Ascending aorta (tissue), 2 donors: ENCODE results near the gene ARL2. TPM values are rescaled to one million over a fixed set of nuclear protein-coding genes. Genes with fewer than 3 reads are reported as not detected.
"Not testable (repeated sequence)": the region's sequence is repeated elsewhere in the genome, so short reads cannot be mapped to it uniquely, and the experiment has no call there.

Source experiments
- DNase-seq, 2 donors: peaks; one replicate each; pipeline ENCODE4 v3.0.0-alpha.2; 2019; ENCODE audit warnings: low spot score in 2 of 2
- H3K27ac ChIP-seq, 2 donors: fragments of 200-600 bp; sonication (generic); one replicate each; pipeline ENCODE4 v1.5.1; 2016 to 2017; ENCODE audit warnings: mild to moderate bottlenecking in 1 of 2
- H3K27me3 ChIP-seq: fragments of 200-600 bp; sonication (generic); one replicate; pipeline ENCODE4 v1.5.1; 2017
- H3K36me3 ChIP-seq, 2 donors: fragments of 200-600 bp; sonication (generic); one replicate each; pipeline ENCODE4 v1.5.1; 2016
- H3K4me1 ChIP-seq, 2 donors: fragments of 200-600 bp; sonication (generic); one replicate each; pipeline ENCODE4 v1.5.1; 2016 to 2017; ENCODE audit warnings: mild to moderate bottlenecking in 1 of 2
- H3K4me3 ChIP-seq, 2 donors: fragments of 200-600 bp; sonication (generic); one replicate each; pipeline ENCODE4 v1.5.1; 2016 to 2017; ENCODE audit warnings: mild to moderate bottlenecking in 1 of 2
- H3K9me3 ChIP-seq, 2 donors: fragments of 200-600 bp; sonication (generic); one replicate each; pipeline ENCODE4 v1.5.1; 2016
- CTCF ChIP-seq, 3 experiments: fragments of 200-600 bp in 2 of 3; fragments of 450-650 bp in 1 of 3; sonication (generic) in 2 of 3; IDR thresholded peaks; one replicate each; pipeline ENCODE4 v1.5.1; 2016 to 2019; ENCODE audit warnings: antibody characterized with exemption in 3 of 3, mild to moderate bottlenecking in 1 of 3, moderate library complexity in 1 of 3
- intact Hi-C: fragments of 100-400 bp; cut with DNase I; formaldehyde crosslinking; loops from one replicate; pipeline ENCODE4 v1.15.1; 2023
- total RNA-seq: library from RNA; depleted of rRNA; stranded (reverse); fragments of >200 nt; gene quantifications from one replicate; pipeline ENCODE4 v1.1.0, GENCODE V29; 2016

The ARL2 gene
- total RNA-seq, 1 donor from 2014 or later: 187 TPM

- H3K9me3 ChIP-seq: no peaks in the 10 kb centered on the region
- no peak for TF ChIP-seq CTCF (IDR thresholded peaks at IDR 0.05)
- H3K4me3 ChIP-seq: no peak overlapping the region
- H3K27ac ChIP-seq: no peak overlapping the region
- no peak for DNase-seq
- no peaks in the 10 kb centered on the region for H3K27me3 ChIP-seq
- H3K36me3 ChIP-seq: no peaks in the 10 kb centered on the region
- peaks cover 0 to 7% of the 10 kb centered on the region in 2 donors for H3K4me1 ChIP-seq
- intact Hi-C loops: no loop called here
Observed at GRCh38 chr11:64998690-64999431, 15.1 kb upstream of the ARL2 start.

- H3K27ac ChIP-seq: no peak overlapping the region
Observed at GRCh38 chr11:64999478-64999877, 14.5 kb upstream of the ARL2 start.

GRCh38 chr11:65002706-65003105, 11.3 kb upstream of the ARL2 start:
- Histone ChIP-seq H3K4me1 (no peaks in the 10 kb centered on the region), H3K36me3 (no peaks in the 10 kb centered on the region), H3K27me3 (no peaks in the 10 kb centered on the region), H3K4me3 (no peak overlapping the region), H3K27ac (no peak overlapping the region), H3K9me3 (no peaks in the 10 kb centered on the region)
- no peak for DNase-seq
- no peak for TF ChIP-seq CTCF (IDR thresholded peaks at IDR 0.05)
- intact Hi-C loops: no loop called here

More at GRCh38 chr11:64999478-64999877, 14.5 kb upstream of the ARL2 start:
- intact Hi-C loops: no loop called here
- Histone ChIP-seq H3K9me3 (no peaks in the 10 kb centered on the region), H3K4me3 (no peak overlapping the region), H3K27me3 (no peaks in the 10 kb centered on the region), H3K4me1 (peaks cover 0 to 7% of the 10 kb centered on the region in 2 donors), H3K36me3 (no peaks in the 10 kb centered on the region)
- DNase-seq: no peak
- TF ChIP-seq CTCF (IDR thresholded peaks at IDR 0.05): no peak

GRCh38 chr11:65003282-65003681, 10.7 kb upstream of the ARL2 start:
- no peak for TF ChIP-seq CTCF (IDR thresholded peaks at IDR 0.05)
- no peaks in the 10 kb centered on the region for H3K4me1 ChIP-seq
- H3K4me3 ChIP-seq: no peak overlapping the region
- H3K9me3 ChIP-seq: no peaks in the 10 kb centered on the region
- no peak overlapping the region for H3K27ac ChIP-seq
- H3K36me3 ChIP-seq: no peaks in the 10 kb centered on the region
- intact Hi-C loops: no loop called here
- DNase-seq: no peak
- H3K27me3 ChIP-seq: no peaks in the 10 kb centered on the region

- H3K27ac ChIP-seq, intact Hi-C loops, H3K9me3 ChIP-seq, H3K27me3 ChIP-seq, DNase-seq, H3K4me1 ChIP-seq, H3K36me3 ChIP-seq, H3K4me3 ChIP-seq: not testable (repeated sequence)
Observed at GRCh38 chr11:65003968-65004367, 10.0 kb upstream of the ARL2 start.

- intact Hi-C loops: no loop called here
- TF ChIP-seq CTCF (IDR thresholded peaks at IDR 0.05): no peak
- no peaks in the 10 kb centered on the region for H3K36me3 ChIP-seq
Observed at GRCh38 chr11:65008016-65008415, 5.9 kb upstream of the ARL2 start.

More at GRCh38 chr11:65008016-65008415, 5.9 kb upstream of the ARL2 start:
- Histone ChIP-seq H3K9me3 (no peaks in the 10 kb centered on the region), H3K27me3 (no peaks in the 10 kb centered on the region), H3K27ac (no peak overlapping the region), H3K4me3 (no peak overlapping the region), H3K4me1 (peaks cover 0 to 1% of the 10 kb centered on the region in 2 donors)
- DNase-seq: no peak
